NCI-H146 treated with DMSO at 0.1 percent for 48 hours (cell line): ENCODE data around the gene MCTP1.
"Not testable (repeated sequence)": the region's sequence is repeated elsewhere in the genome, so short reads cannot be mapped to it uniquely, and the experiment has no call there.

Source experiments
- DNase-seq: peaks from one replicate; lab custom pipeline; 2025; ENCODE audit not compliant: unreplicated experiment; lab: John Stamatoyannopoulos, UW

The MCTP1 gene

GRCh38 chr5:94972268-94972667 lies 312.6 kb downstream of the MCTP1 start:
- no peak for DNase-seq

- peak; percentile 20 for DNase-seq
These were observed 315.7 kb downstream of the MCTP1 start for GRCh38 chr5:94969174-94969573.

DNA sequence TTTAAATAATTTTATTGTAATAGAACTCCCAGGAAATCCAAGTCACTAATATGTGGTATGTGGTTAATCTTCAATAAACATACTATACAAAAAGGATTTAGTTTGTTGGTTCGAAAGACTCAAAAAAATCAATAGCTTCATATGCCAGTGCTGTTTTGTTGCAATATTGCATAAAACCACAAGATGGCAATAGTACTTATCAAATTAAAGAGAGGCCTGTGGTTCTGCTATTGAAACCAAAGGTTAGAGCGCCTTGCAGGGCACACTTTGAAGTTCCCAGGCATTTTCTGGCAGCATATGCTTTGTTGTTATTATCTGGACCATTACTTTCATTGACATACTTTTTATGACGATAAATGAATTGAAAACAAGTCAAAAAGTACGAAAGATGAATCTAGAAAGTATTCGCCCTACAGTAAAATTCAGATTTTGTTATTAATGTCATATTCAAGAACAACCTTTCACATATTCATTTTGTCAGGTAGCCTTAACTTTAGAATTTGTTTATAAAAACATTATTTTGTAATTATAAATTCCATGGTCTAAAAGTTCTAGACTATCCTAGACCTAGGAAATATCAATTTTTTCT lies 316.3 kb downstream of the MCTP1 start:
- peak; percentile 65 for DNase-seq

- no peak for DNase-seq
These were observed 317.4 kb downstream of the MCTP1 start for GRCh38 chr5:94967525-94967924.

GRCh38 chr5:94959279-94959678 lies 325.6 kb downstream of the MCTP1 start:
- DNase-seq = not testable (repeated sequence)

- no peak for DNase-seq
These were observed 339.2 kb downstream of the MCTP1 start for GRCh38 chr5:94945656-94946055.

DNA sequence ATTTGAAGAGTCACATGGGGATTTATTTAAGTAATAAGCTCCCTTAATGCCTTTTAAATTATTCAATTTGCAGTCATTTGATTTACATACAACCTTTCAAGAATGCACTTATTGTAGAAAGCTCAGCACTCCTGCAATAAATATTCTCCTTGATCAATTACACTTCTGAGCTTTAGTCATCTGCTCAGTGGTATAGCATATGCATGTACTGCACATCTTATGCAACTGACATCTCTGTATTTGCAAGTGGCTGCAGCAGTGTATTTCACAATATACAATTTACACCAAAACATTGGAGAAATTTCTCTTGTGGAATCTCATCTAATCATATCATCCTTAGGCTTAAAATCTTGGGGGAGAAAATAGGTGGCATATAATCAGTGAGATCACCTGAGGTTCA lies 340.7 kb downstream of the MCTP1 start:
- no peak for DNase-seq

GRCh38 chr5:94941122-94941755 lies 343.7 kb downstream of the MCTP1 start:
- DNase-seq = no peak

- DNase-seq = no peak
These were observed 352.6 kb downstream of the MCTP1 start for GRCh38 chr5:94932259-94932658.

DNA sequence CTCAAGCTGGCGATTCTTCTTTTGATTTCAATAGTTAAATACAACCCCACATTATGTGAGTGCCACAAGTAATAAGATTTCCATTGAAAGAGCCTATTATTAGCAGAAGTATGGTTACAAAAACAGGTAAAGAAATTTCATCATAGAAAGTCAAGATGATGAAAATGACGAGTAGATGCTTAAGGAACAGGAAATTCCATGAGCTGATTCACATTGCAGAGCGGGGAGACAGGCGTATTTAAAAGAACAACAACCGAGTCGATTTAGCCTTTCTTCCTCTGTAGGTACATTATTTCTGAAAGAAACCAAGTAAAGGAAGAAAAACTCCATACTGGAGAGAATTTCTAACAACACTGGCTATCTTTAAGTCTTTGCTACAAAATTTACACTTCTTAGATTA lies 356.0 kb downstream of the MCTP1 start:
- DNase-seq = no peak

GRCh38 chr5:94920570-94920969 lies 364.3 kb downstream of the MCTP1 start:
- no peak for DNase-seq

DNA sequence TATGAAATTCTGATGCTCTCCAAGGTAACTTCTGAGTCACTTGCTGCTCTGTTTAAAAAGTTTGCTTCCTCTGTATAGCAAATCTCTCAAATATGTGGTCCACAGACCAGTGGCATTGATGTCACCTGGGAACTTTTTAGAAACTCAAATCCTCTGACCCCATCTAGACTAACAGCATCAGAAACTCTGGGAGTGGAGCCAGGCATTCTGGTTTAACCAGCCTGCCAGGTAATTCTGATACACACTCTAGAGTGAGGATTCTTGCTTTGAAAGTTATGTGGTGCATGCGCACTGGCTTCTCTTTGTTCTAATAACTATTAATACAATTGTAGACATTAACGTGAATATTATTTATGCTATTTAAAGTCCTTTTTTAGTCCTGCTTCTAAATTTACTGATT lies 368.3 kb downstream of the MCTP1 start:
- no peak for DNase-seq

GRCh38 chr5:94911276-94911675 lies 373.6 kb downstream of the MCTP1 start:
- DNase-seq = no peak

- no peak for DNase-seq
These were observed 374.2 kb downstream of the MCTP1 start for GRCh38 chr5:94910721-94911120.

DNA sequence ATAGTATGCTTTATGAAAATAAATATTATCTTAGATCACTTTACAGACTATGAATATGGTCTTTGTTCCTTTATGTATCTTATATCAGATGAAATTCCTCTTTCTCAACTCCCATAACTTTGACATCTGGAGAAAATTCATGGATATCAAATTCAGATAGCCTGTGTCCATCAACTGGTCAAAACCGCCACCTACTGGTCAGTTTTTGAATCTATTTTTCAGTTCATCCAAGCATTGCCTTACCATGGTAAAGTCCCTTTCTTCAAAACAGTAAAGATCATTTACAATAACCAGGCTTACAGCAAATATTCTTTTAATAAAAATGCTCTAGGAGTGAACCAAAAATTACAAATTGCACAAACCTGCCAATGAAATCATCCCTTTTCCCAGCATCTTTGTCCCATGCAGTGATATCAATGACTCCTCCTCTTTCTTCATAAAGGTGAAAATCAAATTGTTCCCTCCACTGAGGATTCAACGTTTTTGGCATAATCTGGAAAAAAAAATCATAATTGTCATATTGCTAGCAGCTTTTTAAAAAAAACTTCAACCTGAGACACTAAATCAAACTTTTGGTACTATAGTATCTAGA lies 375.9 kb downstream of the MCTP1 start:
- DNase-seq = no peak

GRCh38 chr5:94906750-94907149 lies 378.1 kb downstream of the MCTP1 start:
- DNase-seq = no peak

DNA sequence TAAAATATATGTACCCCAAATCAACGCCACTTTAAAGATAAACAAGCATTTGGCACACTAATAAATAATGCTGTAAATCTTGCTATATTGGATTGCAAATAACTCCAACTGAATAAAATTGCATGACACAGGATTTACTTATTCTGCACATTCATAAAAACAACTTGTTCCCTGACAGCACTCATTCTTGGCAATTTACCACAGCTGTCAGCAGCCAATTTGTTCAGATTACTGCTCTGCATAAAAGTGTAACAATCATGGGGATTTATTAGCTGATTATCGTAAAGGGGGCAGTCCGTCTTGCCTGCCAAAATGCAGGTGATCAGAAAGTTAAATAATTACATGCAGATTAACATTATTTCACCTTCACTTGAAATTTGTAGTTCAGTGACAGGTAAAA lies 381.2 kb downstream of the MCTP1 start:
- DNase-seq = no peak

DNA sequence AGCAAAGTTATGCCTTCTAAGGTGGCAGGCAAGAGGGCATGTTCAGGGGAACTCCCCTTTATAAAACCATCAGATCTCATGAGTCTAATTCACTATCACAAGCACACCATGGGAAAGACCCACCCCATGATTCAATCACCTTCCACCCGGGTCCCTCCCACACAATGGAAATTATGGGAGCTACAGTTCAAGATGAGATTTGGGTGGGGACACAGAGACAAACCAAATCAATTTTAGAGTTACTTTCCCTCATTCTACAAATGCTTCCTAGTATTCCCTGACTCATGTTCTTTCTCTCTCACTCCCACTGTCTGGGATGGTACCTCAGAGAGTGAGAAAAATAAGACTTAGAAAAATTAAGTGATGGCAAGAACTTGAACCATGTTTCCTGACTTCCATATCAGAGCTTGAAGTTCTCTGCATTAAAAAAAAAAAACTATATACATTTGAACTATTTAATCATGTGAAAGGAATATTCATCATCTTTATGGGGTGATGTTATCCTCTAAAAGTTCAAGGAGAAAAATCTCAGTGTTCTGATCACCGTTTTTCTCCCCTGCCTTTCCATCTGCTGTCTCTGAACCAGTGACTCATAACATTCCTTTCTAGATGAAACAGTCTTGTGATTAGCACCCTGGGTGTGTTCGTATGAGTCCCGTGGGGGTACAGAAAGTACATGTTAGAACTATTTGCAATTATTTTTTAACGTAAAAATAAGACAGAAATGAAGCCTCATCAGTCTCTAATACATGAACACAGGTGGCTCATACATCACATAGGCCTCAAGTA lies 383.5 kb downstream of the MCTP1 start:
- DNase-seq = no peak

DNA sequence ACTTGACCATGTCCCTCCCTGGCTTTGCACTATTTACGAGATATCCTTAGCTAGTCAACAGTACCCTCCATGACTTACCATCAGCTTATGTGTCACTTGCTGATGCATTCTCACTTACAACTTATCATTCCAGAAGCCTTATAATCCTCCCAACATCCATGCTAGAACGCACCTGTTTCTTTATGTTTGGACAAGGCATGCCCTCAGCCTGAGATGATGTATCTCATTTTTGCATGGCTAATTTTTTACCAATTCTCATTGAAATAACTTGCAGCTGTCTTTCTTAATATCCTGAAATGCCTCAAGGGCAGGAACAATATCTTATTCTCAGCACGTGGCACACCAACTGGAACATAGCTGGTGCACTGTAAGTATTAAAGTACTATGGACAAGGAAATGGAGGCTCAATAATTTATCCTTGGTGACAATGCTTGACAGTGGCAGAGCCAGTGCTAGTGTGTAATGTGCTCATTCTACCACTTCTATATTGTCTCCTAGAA lies 384.8 kb downstream of the MCTP1 start:
- no peak for DNase-seq

- DNase-seq = peak; percentile 80
These were observed 391.3 kb downstream of the MCTP1 start for GRCh38 chr5:94893412-94894135.

DNA sequence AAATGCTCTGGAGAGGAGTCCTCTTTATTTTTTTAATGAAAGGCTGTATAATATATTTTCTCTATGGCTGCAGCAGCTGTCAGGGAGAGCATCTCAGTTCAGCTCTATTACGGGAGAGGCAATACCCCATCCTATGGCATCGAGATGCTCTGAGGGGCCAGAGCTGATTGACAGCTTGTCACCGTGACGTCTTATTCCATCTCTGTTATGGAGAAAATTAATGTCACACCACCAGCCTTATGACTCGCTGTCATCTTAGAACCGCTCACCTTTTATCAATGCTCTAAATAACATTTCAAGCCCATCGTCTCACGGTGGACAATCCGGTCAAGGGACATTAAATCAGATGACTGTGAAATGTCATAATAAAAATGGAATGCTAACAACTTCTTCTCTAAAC lies 392.9 kb downstream of the MCTP1 start:
- no peak for DNase-seq
